SU-DHL-6 (cell line): ENCODE measurements around the gene SEZ6L2.

Experiments used
- CTCF ChIP-seq: fragments of 200-600 bp; sonication (generic); IDR thresholded peaks from one replicate; pipeline ENCODE4 v1.5.1; 2017; ENCODE audit warnings: antibody characterized with exemption, mild to moderate bottlenecking, low read length, moderate library complexity; ENCODE audit not compliant: insufficient read depth, poor library complexity, severe bottlenecking
- EZH2phosphoT487 ChIP-seq: fragments of 200-600 bp; sonication (generic), shearing (Covaris generic); conservative IDR thresholded peaks from 2 replicates; pipeline ENCODE4 v1.6.1; 2018; ENCODE audit warnings: mild to moderate bottlenecking, antibody characterized with exemption, low read length, moderate library complexity, mixed read lengths

GRCh38 chr16:29897333-29897732 lies 2.0 kb downstream of the SEZ6L2 start:
- TF ChIP-seq EZH2phosphoT487 (no peak), CTCF (no peak)
